GM12864 (cell line): ENCODE measurements around the gene SLC3A2.
A peak's percentile ranks its signal among the peaks of the same experiment; 100 is the strongest.

ENCODE experiments used
- DNase-seq: peaks from one replicate; pipeline ENCODE4 v3.0.0-alpha.2; 2011; ENCODE audit warnings: low read depth
- H3K4me3 ChIP-seq: 2 replicates; pipeline ENCODE4 v1.5.1; 2011; ENCODE audit warnings: mild to moderate bottlenecking, low read depth, low read length, control low read depth
- TF ChIP-seq, protein P1 (sequence below): IDR thresholded peaks from 2 replicates; pipeline ENCODE4 v1.5.1; 2011; ENCODE audit warnings: low read depth, mild to moderate bottlenecking, moderate library complexity, low read length, control low read depth, inconsistent platforms; ENCODE audit errors: missing control alignments

SLC3A2 gene

DNA sequence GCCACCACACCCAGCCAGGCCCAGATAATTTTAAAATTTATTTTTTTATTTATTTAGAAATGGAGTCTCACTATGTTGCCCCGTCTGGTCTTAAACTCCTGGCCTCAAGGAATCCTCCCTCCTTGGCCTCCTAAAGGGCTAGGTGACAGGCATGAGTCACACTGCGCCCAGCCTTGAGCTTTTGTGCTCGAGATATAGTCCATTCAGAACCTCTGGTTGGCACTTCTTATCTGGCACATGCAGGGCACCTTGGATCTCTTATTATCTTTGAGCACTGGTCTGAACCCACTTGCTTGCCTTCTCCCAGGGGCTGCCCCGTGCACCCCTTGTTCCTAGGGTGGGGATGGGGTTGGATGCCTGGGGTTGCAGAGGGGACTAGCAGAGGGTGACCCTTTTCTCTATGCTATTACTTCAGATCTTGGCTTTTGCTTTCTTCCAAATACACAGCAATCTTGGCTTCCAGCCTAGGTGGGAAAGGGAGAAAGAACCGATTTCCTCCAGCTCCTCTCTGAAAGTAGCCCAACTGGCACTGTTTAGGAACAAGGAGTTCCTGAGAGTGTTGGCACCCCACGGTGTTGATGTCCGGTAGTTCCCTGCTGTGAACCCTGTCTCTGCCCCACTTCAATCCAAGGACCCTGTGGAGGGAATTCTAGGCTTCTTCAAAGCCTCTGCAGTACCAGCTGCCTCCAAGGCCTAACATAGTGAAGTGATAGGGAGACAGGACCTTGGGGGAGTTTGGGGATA is 1.3 kb upstream of the SLC3A2 start:
- DNase-seq = no peak
- no peak overlapping the region; the same call in 1 of the 2 replicates for H3K4me3 ChIP-seq
- TF ChIP-seq, protein P1, sequence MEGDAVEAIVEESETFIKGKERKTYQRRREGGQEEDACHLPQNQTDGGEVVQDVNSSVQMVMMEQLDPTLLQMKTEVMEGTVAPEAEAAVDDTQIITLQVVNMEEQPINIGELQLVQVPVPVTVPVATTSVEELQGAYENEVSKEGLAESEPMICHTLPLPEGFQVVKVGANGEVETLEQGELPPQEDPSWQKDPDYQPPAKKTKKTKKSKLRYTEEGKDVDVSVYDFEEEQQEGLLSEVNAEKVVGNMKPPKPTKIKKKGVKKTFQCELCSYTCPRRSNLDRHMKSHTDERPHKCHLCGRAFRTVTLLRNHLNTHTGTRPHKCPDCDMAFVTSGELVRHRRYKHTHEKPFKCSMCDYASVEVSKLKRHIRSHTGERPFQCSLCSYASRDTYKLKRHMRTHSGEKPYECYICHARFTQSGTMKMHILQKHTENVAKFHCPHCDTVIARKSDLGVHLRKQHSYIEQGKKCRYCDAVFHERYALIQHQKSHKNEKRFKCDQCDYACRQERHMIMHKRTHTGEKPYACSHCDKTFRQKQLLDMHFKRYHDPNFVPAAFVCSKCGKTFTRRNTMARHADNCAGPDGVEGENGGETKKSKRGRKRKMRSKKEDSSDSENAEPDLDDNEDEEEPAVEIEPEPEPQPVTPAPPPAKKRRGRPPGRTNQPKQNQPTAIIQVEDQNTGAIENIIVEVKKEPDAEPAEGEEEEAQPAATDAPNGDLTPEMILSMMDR = no peak

GRCh38 chr11:62880231-62880802 is 379 bp upstream of the SLC3A2 start:
- TF ChIP-seq, protein P1 = no peak
- peak overlapping the region; percentile 87 for H3K4me3 ChIP-seq
- DNase-seq = no peak

- DNase-seq = peak; percentile 59
- peak overlapping the region; percentile 87 for H3K4me3 ChIP-seq
- TF ChIP-seq, protein P1 = no peak
Observed at GRCh38 chr11:62881579-62882430, 1.1 kb downstream of the SLC3A2 start.

- DNase-seq = no peak
- TF ChIP-seq, protein P1 = no peak
- H3K4me3 ChIP-seq = peak overlapping the region; percentile 87
Observed at GRCh38 chr11:62882431-62882749, 1.7 kb downstream of the SLC3A2 start.

GRCh38 chr11:62882788-62883501 is 2.2 kb downstream of the SLC3A2 start:
- TF ChIP-seq, protein P1 = no peak
- DNase-seq = no peak
- H3K4me3 ChIP-seq = peak overlapping the region; percentile 87; the same call in 1 of the 2 replicates

GRCh38 chr11:62883673-62884072 is 3.0 kb downstream of the SLC3A2 start:
- TF ChIP-seq, protein P1 = no peak
- H3K4me3 ChIP-seq = no peak overlapping the region
- no peak for DNase-seq
